MM.1S (cell line): ENCODE measurements around the gene ANKRD27.

ENCODE experiments used
- CTCF ChIP-seq: fragments of 300-600 bp; sonication (generic); IDR thresholded peaks from 2 replicates; pipeline ENCODE4 v1.5.1; 2016; ENCODE audit warnings: antibody characterized with exemption, low read length, mixed read lengths
- EZH2 ChIP-seq: fragments of 300-600 bp; sonication (generic); optimal IDR thresholded peaks from 2 replicates; pipeline ENCODE3; 2017; ENCODE audit warnings: low read depth, mild to moderate bottlenecking, antibody characterized with exemption, low read length, mixed read lengths
- EZH2phosphoT487 ChIP-seq: fragments of 300-600 bp; sonication (generic); IDR thresholded peaks from 2 replicates; pipeline ENCODE4 v1.6.1; 2018; ENCODE audit warnings: antibody characterized with exemption, low read length

GRCh38 chr19:32619051-32619685 is 55.8 kb downstream of the ANKRD27 start:
- TF ChIP-seq CTCF (no peak), EZH2phosphoT487 (no peak), EZH2 (no peak)
